ENCODE data around the gene SPANXN5. TPM values are rescaled to one million over a fixed set of nuclear protein-coding genes. Genes with fewer than 3 reads are reported as not detected.
"Not testable (repeated sequence)": the region's sequence is repeated elsewhere in the genome, so short reads cannot be mapped to it uniquely, and the experiment has no call there.

SPANXN5 gene, protein sequence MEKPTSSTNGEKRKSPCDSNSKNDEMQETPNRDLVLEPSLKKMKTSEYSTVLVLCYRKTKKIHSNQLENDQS
- not detected for polyA plus RNA-seq (2013, experiment 1 of 4)
- not detected for polyA plus RNA-seq (2013, experiment 2 of 4)
- polyA plus RNA-seq (2013, experiment 3 of 4) = not detected
- polyA plus RNA-seq (2013, experiment 4 of 4) = not detected

DNA sequence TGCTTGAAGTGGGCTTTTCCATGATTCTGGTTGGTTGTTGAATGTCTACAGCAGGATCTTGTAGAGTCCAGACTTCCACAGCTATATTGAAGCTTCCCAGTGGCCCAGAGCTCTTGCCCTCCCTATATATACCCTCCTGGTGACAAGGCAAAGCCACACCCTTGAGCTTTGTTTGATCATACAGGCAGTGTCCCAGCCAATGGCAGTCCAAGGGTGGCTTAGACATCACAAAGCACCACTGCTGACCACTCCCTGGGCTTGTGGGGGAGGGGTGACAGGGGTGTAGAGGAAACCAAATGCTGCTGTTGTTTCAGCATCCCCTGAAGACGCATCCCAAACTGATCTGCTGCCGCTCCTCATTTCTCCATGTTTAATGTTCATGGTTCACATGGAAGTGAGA lies at the start of gene SPANXN5:
TSS of gene SPANXN5 (minus strand) at position 101 of the 400 bp plus-strand sequence. CDS start at position 22, 79 bp downstream.
- H3K36me3 ChIP-seq (ENCODE audit: control insufficient read depth, insufficient read depth, low read length); H3K4me3 ChIP-seq (ENCODE audit: insufficient read depth, low read depth, low read length); H3K27me3 ChIP-seq (ENCODE audit: control insufficient read depth, insufficient read depth, low read length, poor library complexity, severe bottlenecking); H3K4me1 ChIP-seq (ENCODE audit: control insufficient read depth, insufficient read depth, low read length); H3K9me3 ChIP-seq (ENCODE audit: control insufficient read depth, low read length); H3K27ac ChIP-seq (ENCODE audit: insufficient read depth, low read depth, low read length, poor library complexity, severe bottlenecking): not testable (repeated sequence)
- WGBS, 2 experiments = 84% methylated on average over 2 of the region's 2 CpGs; no CpG with 5 or more reads in 1 of the 2 experiments

DNA sequence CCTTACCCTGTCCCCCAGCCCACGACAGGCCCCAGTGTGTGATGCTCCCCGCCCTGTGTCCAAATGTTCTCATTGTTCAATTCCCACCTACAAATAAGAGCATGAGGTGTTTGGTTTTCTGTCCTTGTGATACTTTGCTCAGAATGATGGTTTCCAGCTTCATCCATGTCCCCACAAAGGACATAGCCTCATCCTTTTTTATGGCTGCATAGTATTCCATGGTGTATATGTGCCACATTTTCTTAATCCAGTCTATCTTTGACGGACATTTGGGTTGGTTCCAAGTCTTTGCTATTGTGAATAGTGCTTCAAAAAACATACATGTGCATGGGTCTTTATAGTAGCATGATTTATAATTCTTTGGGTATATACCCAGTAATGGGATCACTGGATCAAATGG lies 46.4 kb upstream of the SPANXN5 start:
- WGBS, 2 experiments = 76 to 79% methylated on average over 3 of the region's 3 CpGs
- not testable (repeated sequence) for H3K27me3 ChIP-seq (ENCODE audit: control insufficient read depth, insufficient read depth, low read length, poor library complexity, severe bottlenecking); H3K27ac ChIP-seq (ENCODE audit: insufficient read depth, low read depth, low read length, poor library complexity, severe bottlenecking); H3K9me3 ChIP-seq (ENCODE audit: control insufficient read depth, low read length); H3K36me3 ChIP-seq (ENCODE audit: control insufficient read depth, insufficient read depth, low read length); H3K4me3 ChIP-seq (ENCODE audit: insufficient read depth, low read depth, low read length); H3K4me1 ChIP-seq (ENCODE audit: control insufficient read depth, insufficient read depth, low read length)

DNA sequence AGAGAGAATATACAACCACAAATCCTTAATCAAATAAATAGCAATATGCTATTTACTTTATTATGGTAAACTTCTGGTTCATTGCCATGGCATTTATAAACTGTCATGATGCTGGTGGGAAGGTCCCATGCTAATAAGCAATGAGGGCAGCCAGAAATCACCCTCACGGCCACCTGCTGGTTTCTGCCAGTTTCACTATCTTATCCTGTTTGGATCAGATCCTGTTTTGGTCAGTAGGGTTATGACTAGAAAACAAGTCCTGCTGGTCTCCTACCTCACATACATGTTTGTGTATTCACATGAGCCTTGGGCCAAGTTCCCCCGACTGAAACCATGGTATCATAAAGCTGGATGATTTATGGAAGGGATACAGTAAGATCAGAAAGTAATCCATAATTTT lies 41.9 kb upstream of the SPANXN5 start:
- H3K36me3 ChIP-seq (ENCODE audit: control insufficient read depth, insufficient read depth, low read length) = no peaks in the 10 kb centered on the region
- H3K27me3 ChIP-seq (ENCODE audit: control insufficient read depth, insufficient read depth, low read length, poor library complexity, severe bottlenecking) = no peaks in the 10 kb centered on the region
- WGBS, 2 experiments = 89 to 95% methylated on average over 1 of the region's 2 CpGs
- H3K4me3 ChIP-seq (ENCODE audit: insufficient read depth, low read depth, low read length) = no peak overlapping the region
- no peaks in the 10 kb centered on the region for H3K9me3 ChIP-seq (ENCODE audit: control insufficient read depth, low read length)
- H3K27ac ChIP-seq (ENCODE audit: insufficient read depth, low read depth, low read length, poor library complexity, severe bottlenecking) = no peak overlapping the region
- H3K4me1 ChIP-seq (ENCODE audit: control insufficient read depth, insufficient read depth, low read length) = no peaks in the 10 kb centered on the region

DNA sequence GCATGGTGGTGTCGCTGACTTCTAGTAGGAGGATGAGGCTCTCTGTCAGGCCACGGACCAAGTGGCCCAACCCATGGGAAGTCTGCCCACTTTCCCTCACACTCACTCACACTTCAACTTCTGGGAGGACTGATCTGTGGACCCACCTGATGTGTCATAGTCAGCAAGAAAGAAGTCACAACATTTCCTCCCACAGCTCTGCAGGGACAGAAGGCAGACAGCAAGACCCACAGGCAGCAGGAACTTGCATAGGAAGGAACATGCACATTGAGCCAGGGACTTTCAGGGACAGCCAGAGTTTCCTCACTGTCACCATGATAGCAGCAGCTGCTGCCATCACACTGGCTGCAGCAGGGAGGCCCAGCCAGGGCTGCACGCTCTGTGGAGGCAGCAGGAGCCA lies 33.3 kb upstream of the SPANXN5 start:
- no peaks in the 10 kb centered on the region for H3K4me1 ChIP-seq (ENCODE audit: control insufficient read depth, insufficient read depth, low read length)
- H3K4me3 ChIP-seq (ENCODE audit: insufficient read depth, low read depth, low read length) = no peak overlapping the region
- H3K27ac ChIP-seq (ENCODE audit: insufficient read depth, low read depth, low read length, poor library complexity, severe bottlenecking) = no peak overlapping the region
- 63 to 73% methylated on average over 3 of the region's 3 CpGs for WGBS, 2 experiments
- H3K9me3 ChIP-seq (ENCODE audit: control insufficient read depth, low read length) = no peaks in the 10 kb centered on the region
- H3K27me3 ChIP-seq (ENCODE audit: control insufficient read depth, insufficient read depth, low read length, poor library complexity, severe bottlenecking) = no peaks in the 10 kb centered on the region
- H3K36me3 ChIP-seq (ENCODE audit: control insufficient read depth, insufficient read depth, low read length) = no peaks in the 10 kb centered on the region

DNA sequence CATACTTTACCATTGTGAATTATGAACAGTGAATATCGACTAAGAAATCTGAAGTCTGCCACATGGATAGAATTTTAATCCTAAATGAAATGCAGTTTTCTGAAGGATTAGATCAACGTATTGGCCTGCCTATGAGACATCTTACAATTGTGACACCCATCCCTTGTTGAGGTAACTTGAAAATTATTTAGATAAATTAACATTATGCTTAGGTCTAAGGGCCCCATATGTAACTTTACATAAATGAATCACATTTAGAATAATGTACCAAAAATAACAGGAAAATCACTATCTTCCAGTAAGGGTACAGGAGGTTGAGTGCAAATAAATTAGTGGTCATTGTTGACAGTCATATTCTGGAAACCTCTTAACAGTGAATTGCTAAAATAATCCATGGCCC lies 27.4 kb upstream of the SPANXN5 start:
- Histone ChIP-seq H3K4me1 (ENCODE audit: control insufficient read depth, insufficient read depth, low read length) (no peaks in the 10 kb centered on the region), H3K9me3 (ENCODE audit: control insufficient read depth, low read length) (no peaks in the 10 kb centered on the region), H3K36me3 (ENCODE audit: control insufficient read depth, insufficient read depth, low read length) (no peaks in the 10 kb centered on the region), H3K4me3 (ENCODE audit: insufficient read depth, low read depth, low read length) (no peak overlapping the region), H3K27me3 (ENCODE audit: control insufficient read depth, insufficient read depth, low read length, poor library complexity, severe bottlenecking) (no peaks in the 10 kb centered on the region), H3K27ac (ENCODE audit: insufficient read depth, low read depth, low read length, poor library complexity, severe bottlenecking) (no peak overlapping the region)
- 81% methylated on average over 2 of the region's 2 CpGs; no CpG with 5 or more reads in 1 of the 2 experiments for WGBS, 2 experiments

DNA sequence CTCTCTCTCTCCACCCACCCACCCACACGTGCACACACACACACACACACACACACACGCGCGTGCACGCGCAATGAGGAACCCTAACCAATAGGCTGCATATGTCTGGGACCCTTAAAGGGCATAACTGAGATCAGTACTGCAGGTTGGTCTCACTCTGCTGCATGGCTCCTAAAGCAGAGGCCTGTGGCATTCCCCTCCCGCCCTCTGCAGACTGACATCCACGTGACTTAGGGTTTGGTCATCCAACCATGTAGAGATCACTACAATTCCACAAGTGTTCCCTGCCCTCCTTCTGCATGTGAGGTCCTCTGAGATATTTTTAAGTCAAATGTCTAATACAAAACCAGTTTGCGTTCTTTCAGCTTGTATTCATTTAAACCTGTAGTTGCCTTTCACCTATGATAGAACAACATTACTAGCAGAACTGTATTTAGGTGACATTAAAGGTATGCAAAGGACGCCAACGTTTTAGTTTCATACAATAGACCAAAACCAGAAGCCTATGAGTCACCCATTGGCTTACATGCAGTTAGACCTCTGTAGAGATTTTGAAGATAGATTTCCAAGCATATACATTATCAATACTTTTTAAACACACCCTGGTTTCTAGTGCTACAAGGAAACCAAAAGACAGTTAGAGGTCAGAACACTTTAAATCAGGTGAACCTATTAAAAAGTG lies 24.0 kb upstream of the SPANXN5 start:
- no peaks in the 10 kb centered on the region for H3K9me3 ChIP-seq (ENCODE audit: control insufficient read depth, low read length)
- no peaks in the 10 kb centered on the region for H3K27me3 ChIP-seq (ENCODE audit: control insufficient read depth, insufficient read depth, low read length, poor library complexity, severe bottlenecking)
- H3K4me1 ChIP-seq (ENCODE audit: control insufficient read depth, insufficient read depth, low read length) = no peaks in the 10 kb centered on the region
- 79 to 89% methylated on average over 9 to 11 of the region's 11 CpGs for WGBS, 2 experiments
- no peak overlapping the region for H3K27ac ChIP-seq (ENCODE audit: insufficient read depth, low read depth, low read length, poor library complexity, severe bottlenecking)
- no peak overlapping the region for H3K4me3 ChIP-seq (ENCODE audit: insufficient read depth, low read depth, low read length)
- H3K36me3 ChIP-seq (ENCODE audit: control insufficient read depth, insufficient read depth, low read length) = no peaks in the 10 kb centered on the region

DNA sequence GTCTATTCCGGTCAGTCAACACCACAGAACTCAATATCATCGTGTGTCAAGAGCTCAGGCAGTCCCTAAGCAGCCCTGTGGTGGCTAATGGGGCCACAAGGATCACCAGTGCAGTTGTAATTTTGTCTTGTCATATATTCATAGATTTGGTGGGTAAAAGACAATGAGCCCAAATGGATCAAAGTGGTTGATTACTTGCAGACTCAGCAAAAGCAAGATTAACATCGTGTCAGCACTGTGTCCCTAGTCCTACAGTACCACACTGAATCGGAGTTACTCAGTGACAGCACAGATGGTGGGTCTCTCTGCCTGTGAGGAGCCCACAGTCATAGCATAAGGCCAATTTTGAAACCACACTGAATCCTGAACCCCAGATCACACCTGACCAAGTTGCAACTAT lies 22.6 kb upstream of the SPANXN5 start:
- H3K4me1 ChIP-seq (ENCODE audit: control insufficient read depth, insufficient read depth, low read length) = no peaks in the 10 kb centered on the region
- no peaks in the 10 kb centered on the region for H3K36me3 ChIP-seq (ENCODE audit: control insufficient read depth, insufficient read depth, low read length)
- H3K4me3 ChIP-seq (ENCODE audit: insufficient read depth, low read depth, low read length) = no peak overlapping the region
- H3K27me3 ChIP-seq (ENCODE audit: control insufficient read depth, insufficient read depth, low read length, poor library complexity, severe bottlenecking) = no peaks in the 10 kb centered on the region
- WGBS, 2 experiments = 72 to 85% methylated on average over 4 of the region's 4 CpGs
- H3K27ac ChIP-seq (ENCODE audit: insufficient read depth, low read depth, low read length, poor library complexity, severe bottlenecking) = no peak overlapping the region
- no peaks in the 10 kb centered on the region for H3K9me3 ChIP-seq (ENCODE audit: control insufficient read depth, low read length)

DNA sequence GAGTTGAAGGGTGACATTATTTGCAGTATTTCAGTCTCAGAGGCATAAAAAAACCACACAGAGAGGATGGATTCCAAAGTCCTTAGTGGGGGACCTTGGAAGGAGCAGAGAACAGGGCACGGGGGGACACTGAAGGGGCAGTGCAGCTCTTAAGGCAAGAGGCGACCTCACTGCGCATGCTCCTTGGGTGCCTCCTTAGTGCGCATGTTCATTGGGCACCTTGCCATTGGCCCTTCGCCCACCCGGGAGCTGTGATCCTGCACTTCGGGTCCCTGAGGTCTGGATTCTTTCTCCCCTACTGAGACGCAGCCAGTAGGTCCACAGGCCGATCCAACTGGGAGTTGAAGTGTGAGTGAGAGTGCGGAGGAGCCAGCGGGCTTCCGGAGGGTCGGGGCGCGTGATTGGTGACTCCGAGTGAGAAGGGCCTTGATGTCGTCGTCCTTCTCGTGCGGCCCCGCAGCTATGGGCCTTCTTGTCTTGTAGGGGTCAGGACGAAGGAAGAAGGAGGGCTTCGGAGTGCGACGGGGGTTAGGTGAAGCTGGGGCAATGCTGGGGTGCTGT lies 13.9 kb upstream of the SPANXN5 start, which contains the start of gene XAGE5:
TSS of gene XAGE5 (plus strand) at position 223 of the 561 bp plus-strand sequence. CDS start 1,280 bp downstream, outside the sequence.
- WGBS, 2 experiments = 91 to 93% methylated on average over 25 of the region's 25 CpGs

DNA sequence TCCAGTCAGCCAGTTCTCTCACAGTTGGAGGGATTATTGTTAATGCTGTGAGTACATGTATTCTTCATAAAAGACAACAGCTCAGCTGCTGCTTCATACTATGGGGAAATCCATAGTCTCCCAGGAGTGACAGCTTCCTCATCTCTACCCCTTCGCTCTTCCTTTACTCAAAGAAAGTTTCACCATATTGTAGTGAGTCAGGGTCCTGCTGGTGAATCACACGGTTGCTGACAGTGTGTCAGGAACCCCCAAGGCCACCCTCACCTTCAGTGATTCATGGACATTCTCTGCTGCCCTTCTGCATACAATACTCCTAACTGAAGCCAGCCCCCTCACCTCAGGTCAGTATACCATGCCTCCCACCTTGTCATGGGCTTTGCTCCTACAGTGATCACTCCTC lies 7.6 kb upstream of the SPANXN5 start:
- H3K36me3 ChIP-seq (ENCODE audit: control insufficient read depth, insufficient read depth, low read length); H3K27me3 ChIP-seq (ENCODE audit: control insufficient read depth, insufficient read depth, low read length, poor library complexity, severe bottlenecking); H3K9me3 ChIP-seq (ENCODE audit: control insufficient read depth, low read length); H3K4me3 ChIP-seq (ENCODE audit: insufficient read depth, low read depth, low read length); H3K27ac ChIP-seq (ENCODE audit: insufficient read depth, low read depth, low read length, poor library complexity, severe bottlenecking); H3K4me1 ChIP-seq (ENCODE audit: control insufficient read depth, insufficient read depth, low read length): not testable (repeated sequence)
- 57 to 70% methylated on average over 2 of the region's 2 CpGs for WGBS, 2 experiments

More for the DNA sequence above, 13.9 kb upstream of the SPANXN5 start, which contains the start of gene XAGE5:
- Histone ChIP-seq H3K9me3 (ENCODE audit: control insufficient read depth, low read length) (no peaks in the 10 kb centered on the region), H3K27ac (ENCODE audit: insufficient read depth, low read depth, low read length, poor library complexity, severe bottlenecking) (no peak within 1 kb of the TSS), H3K4me1 (ENCODE audit: control insufficient read depth, insufficient read depth, low read length) (no peaks in the 10 kb centered on the region), H3K36me3 (ENCODE audit: control insufficient read depth, insufficient read depth, low read length) (no peaks in the 10 kb centered on the region), H3K27me3 (ENCODE audit: control insufficient read depth, insufficient read depth, low read length, poor library complexity, severe bottlenecking) (no peaks in the 10 kb centered on the region), H3K4me3 (ENCODE audit: insufficient read depth, low read depth, low read length) (no peak within 1 kb of the TSS)

DNA sequence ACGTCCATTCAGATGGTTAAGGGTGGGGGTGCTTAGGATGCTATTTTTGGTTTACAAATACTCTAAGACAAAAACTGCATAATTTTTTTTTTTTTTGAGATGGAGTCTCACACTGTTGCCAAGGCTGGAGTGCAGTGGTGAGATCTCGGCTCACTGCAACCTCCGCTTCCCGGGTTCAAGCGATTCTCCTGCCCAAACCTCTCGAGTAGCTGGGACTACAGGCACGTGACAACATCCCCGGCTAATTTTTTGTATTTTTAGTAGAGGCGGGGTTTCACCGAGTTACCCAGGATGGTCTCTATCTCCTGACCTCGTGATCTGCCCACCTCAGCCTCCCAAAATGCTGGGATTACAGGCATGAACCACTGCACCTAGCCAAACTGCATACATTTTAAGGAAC lies 23.7 kb downstream of the SPANXN5 start:
- not testable (repeated sequence) for H3K27ac ChIP-seq (ENCODE audit: insufficient read depth, low read depth, low read length, poor library complexity, severe bottlenecking); H3K4me3 ChIP-seq (ENCODE audit: insufficient read depth, low read depth, low read length); H3K36me3 ChIP-seq (ENCODE audit: control insufficient read depth, insufficient read depth, low read length); H3K27me3 ChIP-seq (ENCODE audit: control insufficient read depth, insufficient read depth, low read length, poor library complexity, severe bottlenecking); H3K4me1 ChIP-seq (ENCODE audit: control insufficient read depth, insufficient read depth, low read length); H3K9me3 ChIP-seq (ENCODE audit: control insufficient read depth, low read length)
- WGBS, 2 experiments = 76 to 88% methylated on average over 5 to 7 of the region's 11 CpGs

Measured in ectodermal cell (in vitro differentiated cells).